Gastrocnemius medialis (tissue), 4 donors: ENCODE data around the gene RTL5. TPM values are rescaled to one million over a fixed set of nuclear protein-coding genes. Genes with fewer than 3 reads are reported as not detected.

Source experiments
- ATAC-seq, 2 donors: fragments of 150-250 bp; one replicate each; pipeline ENCODE4 v1.9.1; 2016
- DNase-seq, 2 donors: peaks; one replicate each; pipeline ENCODE4 v3.0.0-alpha.2; 2019
- H3K27ac ChIP-seq, 4 donors: fragments of 200-600 bp; sonication (generic); 1 replicate in 1 of 4; 2 replicates in 3 of 4; pipeline ENCODE4 v1.5.1; 2016 to 2018; ENCODE audit warnings: mild to moderate bottlenecking in 2 of 4, moderate library complexity in 1 of 4
- H3K27me3 ChIP-seq, 3 donors: fragments of 200-600 bp; sonication (generic) in 2 of 3; 1 replicate in 1 of 3; 2 replicates in 2 of 3; pipeline versions ENCODE4 v1.5.1 to v1.6.0; 2016 to 2019; ENCODE audit warnings: mild to moderate bottlenecking in 1 of 3, moderate library complexity in 1 of 3
- H3K36me3 ChIP-seq, 2 donors: fragments of 200-600 bp; sonication (generic) in 1 of 2; one replicate each; pipeline ENCODE4 v1.5.1; 2017 to 2018
- H3K4me1 ChIP-seq, 2 donors: fragments of 200-600 bp; sonication (generic) in 1 of 2; one replicate each; pipeline ENCODE4 v1.5.1; 2016 to 2017; ENCODE audit warnings: mild to moderate bottlenecking in 2 of 2
- H3K4me3 ChIP-seq, 4 donors: fragments of 200-600 bp; sonication (generic) in 3 of 4; 1 replicate in 1 of 4; 2 replicates in 3 of 4; pipeline ENCODE4 v1.5.1; 2016 to 2019; ENCODE audit warnings: mild to moderate bottlenecking in 2 of 4
- H3K9me3 ChIP-seq, 3 donors: fragments of 200-600 bp; sonication (generic) in 2 of 3; 1 replicate in 1 of 3; 2 replicates in 2 of 3; pipeline ENCODE4 v1.5.1; 2016 to 2019
- POLR2A ChIP-seq, 2 donors: fragments of 450-650 bp; IDR thresholded peaks; one replicate each; pipeline ENCODE4 v1.6.1; 2017; ENCODE audit warnings: antibody characterized with exemption in 2 of 2, mild to moderate bottlenecking in 2 of 2, moderate library complexity in 2 of 2
- in situ Hi-C, 4 donors: fragments of 200-750 bp; cut with MboI; loops; one replicate each; pipeline versions ENCODE4 v1.15.0 to v1.8.0; 2017; ENCODE audit warnings: low sequenced_read_pairs in 4 of 4
- intact Hi-C: fragments of 100-400 bp; cut with DNase I; formaldehyde crosslinking; loops from one replicate; pipeline ENCODE4 v1.15.1; 2023; ENCODE audit warnings: low total_unique reads
- total RNA-seq, 4 donors: library from RNA; depleted of rRNA; stranded (reverse); fragments of >200 nt; gene quantifications; one replicate each; pipeline versions ENCODE4 v1.1.0 to v1.2.3, GENCODE V29; 2016
- TF ChIP-seq, protein P1 (sequence below), 5 experiments: fragments of 450-650 bp in 3 of 5; fragments of 200-600 bp in 2 of 5; sonication (generic) in 2 of 5; IDR thresholded peaks in 4 of 5; conservative IDR thresholded peaks in 1 of 5; 1 replicate in 4 of 5; 2 replicates in 1 of 5; pipeline ENCODE4 v1.5.1; 2016 to 2019; ENCODE audit warnings: antibody characterized with exemption in 5 of 5, mild to moderate bottlenecking in 3 of 5, moderate library complexity in 3 of 5

RTL5 gene
- total RNA-seq, 4 donors from 2014 or later = 0.44 to 0.71 (median 0.50) TPM

DNA sequence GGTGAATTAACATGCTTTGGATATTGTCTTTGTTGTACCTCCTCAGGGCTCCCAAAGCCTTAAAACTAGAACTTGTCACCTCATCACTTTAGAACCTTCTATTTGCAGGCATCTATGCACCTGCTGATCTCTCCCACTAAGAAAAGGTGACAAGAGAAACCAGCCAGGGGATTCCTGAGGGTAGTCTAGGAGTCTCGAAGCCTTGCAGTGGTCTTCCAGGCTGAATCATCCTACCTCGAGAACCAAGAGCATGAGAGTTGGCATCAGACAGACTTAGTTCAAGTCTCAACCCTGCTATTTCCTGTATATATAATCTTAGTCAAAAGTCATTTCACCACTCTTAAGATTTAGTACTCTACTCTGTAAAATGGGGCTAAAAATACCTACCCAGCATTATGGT is 29.6 kb downstream of the RTL5 start:
- in situ Hi-C loops = no loop called here
- TF ChIP-seq, protein P1, sequence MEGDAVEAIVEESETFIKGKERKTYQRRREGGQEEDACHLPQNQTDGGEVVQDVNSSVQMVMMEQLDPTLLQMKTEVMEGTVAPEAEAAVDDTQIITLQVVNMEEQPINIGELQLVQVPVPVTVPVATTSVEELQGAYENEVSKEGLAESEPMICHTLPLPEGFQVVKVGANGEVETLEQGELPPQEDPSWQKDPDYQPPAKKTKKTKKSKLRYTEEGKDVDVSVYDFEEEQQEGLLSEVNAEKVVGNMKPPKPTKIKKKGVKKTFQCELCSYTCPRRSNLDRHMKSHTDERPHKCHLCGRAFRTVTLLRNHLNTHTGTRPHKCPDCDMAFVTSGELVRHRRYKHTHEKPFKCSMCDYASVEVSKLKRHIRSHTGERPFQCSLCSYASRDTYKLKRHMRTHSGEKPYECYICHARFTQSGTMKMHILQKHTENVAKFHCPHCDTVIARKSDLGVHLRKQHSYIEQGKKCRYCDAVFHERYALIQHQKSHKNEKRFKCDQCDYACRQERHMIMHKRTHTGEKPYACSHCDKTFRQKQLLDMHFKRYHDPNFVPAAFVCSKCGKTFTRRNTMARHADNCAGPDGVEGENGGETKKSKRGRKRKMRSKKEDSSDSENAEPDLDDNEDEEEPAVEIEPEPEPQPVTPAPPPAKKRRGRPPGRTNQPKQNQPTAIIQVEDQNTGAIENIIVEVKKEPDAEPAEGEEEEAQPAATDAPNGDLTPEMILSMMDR (IDR thresholded peaks at IDR 0.05 in 4 of 5, conservative IDR thresholded peaks at IDR 0.05 in 1 of 5) = no peak
- no peak for TF ChIP-seq POLR2A (IDR thresholded peaks at IDR 0.05)

DNA sequence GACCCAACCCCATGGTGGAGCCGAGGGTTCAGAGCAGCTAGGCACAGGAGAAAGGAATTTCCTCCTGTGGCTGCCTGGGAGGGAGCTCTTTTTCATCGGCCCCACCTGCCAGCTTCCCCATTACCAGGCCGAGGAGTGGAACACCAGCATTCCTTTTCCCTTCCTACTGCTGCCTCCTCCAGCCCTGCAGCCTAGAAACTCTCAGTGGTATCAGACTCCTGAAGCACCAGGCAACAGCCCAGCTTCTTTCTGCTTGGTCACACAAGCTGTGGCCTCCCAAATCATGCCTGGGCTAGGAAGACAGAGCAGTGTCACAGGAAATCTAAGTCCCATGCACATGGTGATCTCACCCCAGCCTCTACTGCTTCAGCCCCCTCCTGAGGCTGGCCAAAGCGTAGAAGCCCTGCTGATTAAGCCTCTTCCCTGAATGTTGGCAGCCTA is 30.1 kb downstream of the RTL5 start:
- Histone ChIP-seq H3K27ac (no peak overlapping the region), H3K36me3 (no peaks in the 10 kb centered on the region), H3K9me3 (no peaks in the 10 kb centered on the region), H3K4me3 (no peak overlapping the region), H3K4me1 (no peaks in the 10 kb centered on the region), H3K27me3 (no peaks in the 10 kb centered on the region)
- in situ Hi-C loops (no loop called here), intact Hi-C loops (no loop called here)
- no peak for DNase-seq
- ATAC-seq = no peak
- TF ChIP-seq, protein P1 (IDR thresholded peaks at IDR 0.05 in 4 of 5, conservative IDR thresholded peaks at IDR 0.05 in 1 of 5) = no peak
- no peak for TF ChIP-seq POLR2A (IDR thresholded peaks at IDR 0.05)

More for the DNA sequence above, 29.6 kb downstream of the RTL5 start:
- DNase-seq = no peak
- Histone ChIP-seq H3K36me3 (no peaks in the 10 kb centered on the region), H3K9me3 (no peaks in the 10 kb centered on the region), H3K27ac (no peak overlapping the region), H3K4me3 (no peak overlapping the region), H3K27me3 (no peaks in the 10 kb centered on the region), H3K4me1 (no peaks in the 10 kb centered on the region)
- ATAC-seq = no peak
- intact Hi-C loops = no loop called here

GRCh38 chrX:72100824-72101351 is 30.8 kb downstream of the RTL5 start:
- peak in 1 of 2 donors; percentile 44 for ATAC-seq
- Histone ChIP-seq H3K9me3 (no peaks in the 10 kb centered on the region), H3K36me3 (no peaks in the 10 kb centered on the region), H3K4me1 (no peaks in the 10 kb centered on the region), H3K4me3 (no peak overlapping the region), H3K27me3 (no peaks in the 10 kb centered on the region), H3K27ac (no peak overlapping the region)
- DNase-seq = no peak
- TF ChIP-seq, protein P1 (IDR thresholded peaks at IDR 0.05 in 4 of 5, conservative IDR thresholded peaks at IDR 0.05 in 1 of 5) = no peak
- no peak for TF ChIP-seq POLR2A (IDR thresholded peaks at IDR 0.05)
- in situ Hi-C loops = no loop called here
- intact Hi-C loops = no loop called here

GRCh38 chrX:72100051-72100755 is 31.5 kb downstream of the RTL5 start:
- H3K27me3 ChIP-seq = no peaks in the 10 kb centered on the region
- H3K9me3 ChIP-seq = no peaks in the 10 kb centered on the region
- no peak for ATAC-seq
- H3K4me1 ChIP-seq = no peaks in the 10 kb centered on the region
- in situ Hi-C loops (no loop called here), intact Hi-C loops (no loop called here)
- no peak overlapping the region for H3K27ac ChIP-seq
- no peak overlapping the region for H3K4me3 ChIP-seq
- H3K36me3 ChIP-seq = no peaks in the 10 kb centered on the region
- TF ChIP-seq, protein P1 (IDR thresholded peaks at IDR 0.05 in 4 of 5, conservative IDR thresholded peaks at IDR 0.05 in 1 of 5) = no peak
- TF ChIP-seq POLR2A (IDR thresholded peaks at IDR 0.05) = no peak
- DNase-seq = no peak
